CD4-positive, alpha-beta T cell treated with Interleukin-6 at 100 ng/mL for 8 hours (primary cell): Measurements from ENCODE around the gene CLTB.

ENCODE experiments used
- DNase-seq: peaks from one replicate; pipeline ENCODE4 v3.0.0-alpha.2; 2020; ENCODE audit warnings: mixed read lengths, low spot score

The CLTB gene

GRCh38 chr5:176352116-176352878 is 64.0 kb downstream of the CLTB start:
- DNase-seq = no peak

DNA sequence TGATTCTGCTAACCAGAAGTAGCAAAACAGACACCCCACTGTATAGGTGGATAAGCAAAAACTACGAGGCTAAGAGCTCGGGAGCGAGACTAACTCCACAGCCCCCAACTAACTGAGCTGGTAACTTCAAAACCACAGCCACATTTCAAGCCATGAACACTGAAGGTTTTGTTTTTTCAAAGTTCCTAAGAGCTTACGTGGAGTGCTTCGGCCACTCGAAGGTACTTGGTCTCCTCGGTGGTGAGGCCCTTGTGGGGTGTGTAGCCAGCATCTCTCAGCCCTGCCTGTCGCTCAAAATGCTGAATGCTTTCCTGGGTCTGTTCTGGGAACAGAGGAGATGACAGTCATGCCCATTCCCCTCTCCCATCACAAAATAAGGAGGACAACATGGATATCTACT is 65.9 kb downstream of the CLTB start:
- no peak for DNase-seq

- no peak for DNase-seq
Measured at GRCh38 chr5:176342766-176343458, 73.4 kb downstream of the CLTB start.
